Activated naive CD4-positive, alpha-beta T cell (primary cell): ENCODE measurements around the gene TBC1D1.
A peak's percentile ranks its signal among the peaks of the same experiment; 100 is the strongest.

Experiments used
- DNase-seq, 4 experiments: peaks; one replicate each; lab custom pipeline; 2025; lab: John Stamatoyannopoulos, UW

Gene TBC1D1

GRCh38 chr4:38106311-38106710 is 215.4 kb downstream of the TBC1D1 start:
- no peak for DNase-seq

GRCh38 chr4:38106886-38107514 is 216.1 kb downstream of the TBC1D1 start:
- DNase-seq = no peak

- no peak for DNase-seq
Measured at GRCh38 chr4:38107818-38108217, 216.9 kb downstream of the TBC1D1 start.

- no peak for DNase-seq
Measured at GRCh38 chr4:38109370-38109769, 218.5 kb downstream of the TBC1D1 start.

- DNase-seq = no peak
Measured at GRCh38 chr4:38109896-38110295, 219.0 kb downstream of the TBC1D1 start.

- DNase-seq = no peak
Measured at GRCh38 chr4:38111024-38111423, 220.1 kb downstream of the TBC1D1 start.

- DNase-seq = no peak
Measured at GRCh38 chr4:38111717-38112116, 220.8 kb downstream of the TBC1D1 start.

- no peak for DNase-seq
Measured at GRCh38 chr4:38113132-38113531, 222.2 kb downstream of the TBC1D1 start.

- DNase-seq = no peak
Measured at GRCh38 chr4:38113551-38113950, 222.7 kb downstream of the TBC1D1 start.

GRCh38 chr4:38114386-38115150 is 223.7 kb downstream of the TBC1D1 start:
- no peak for DNase-seq

GRCh38 chr4:38115601-38116000 is 224.7 kb downstream of the TBC1D1 start:
- DNase-seq = no peak

GRCh38 chr4:38117591-38117990 is 226.7 kb downstream of the TBC1D1 start:
- DNase-seq = no peak

GRCh38 chr4:38119668-38120385 is 228.9 kb downstream of the TBC1D1 start:
- DNase-seq = no peak

GRCh38 chr4:38120772-38121171 is 229.9 kb downstream of the TBC1D1 start:
- no peak for DNase-seq

- no peak for DNase-seq
Measured at GRCh38 chr4:38122060-38122459, 231.2 kb downstream of the TBC1D1 start.

- no peak for DNase-seq
Measured at GRCh38 chr4:38123555-38123954, 232.7 kb downstream of the TBC1D1 start.

GRCh38 chr4:38124961-38125360 is 234.1 kb downstream of the TBC1D1 start:
- no peak for DNase-seq

GRCh38 chr4:38125816-38126215 is 234.9 kb downstream of the TBC1D1 start:
- no peak for DNase-seq

- DNase-seq = peak; percentile 2 to 36 (median 10)
Measured at GRCh38 chr4:38128478-38129459, 237.9 kb downstream of the TBC1D1 start.

GRCh38 chr4:38129460-38130227 is 238.8 kb downstream of the TBC1D1 start:
- DNase-seq = no peak

- no peak for DNase-seq
Measured at GRCh38 chr4:38130884-38131283, 240.0 kb downstream of the TBC1D1 start.
